ENCODE results near the gene SORBS2. TPM values are rescaled to one million over a fixed set of nuclear protein-coding genes. Genes with fewer than 3 reads are reported as not detected.

The SORBS2 gene
- total RNA-seq, 1 experiment from 2014 or later: 9.7 TPM

- Histone ChIP-seq H3K27ac (ENCODE audit: insufficient read length, low read depth, low read length) (no peak overlapping the region), H2BK15ac (ENCODE audit: low read depth, low read length) (no peak overlapping the region), H3T11ph (ENCODE audit: low read length) (no peak overlapping the region), H2BK20ac (ENCODE audit: low read depth, low read length, poor library complexity, severe bottlenecking) (no peak overlapping the region), H4K5ac (ENCODE audit: insufficient read length, low read depth, low read length) (no peak overlapping the region), H3K9ac (ENCODE audit: extremely low read depth, insufficient read length, low read length) (no peak overlapping the region), H2BK120ac (ENCODE audit: low read depth, low read length, poor library complexity, severe bottlenecking) (no peak overlapping the region), H3K79me1 (ENCODE audit: insufficient read depth, low read depth, low read length, poor library complexity, severe bottlenecking) (no peaks in the 10 kb centered on the region), H3K27me3 (ENCODE audit: insufficient read depth, low read length) (no peaks in the 10 kb centered on the region), H3K4ac (ENCODE audit: low read depth, low read length) (no peak overlapping the region), H3K23me2 (ENCODE audit: insufficient read length, low read depth, low read length, poor library complexity, severe bottlenecking) (no peaks in the 10 kb centered on the region), H4K8ac (replicated peaks; ENCODE audit: insufficient read length, low read depth, low read length) (no peak overlapping the region), H3K79me2 (ENCODE audit: insufficient read depth, low read length) (no peaks in the 10 kb centered on the region), H2AK5ac (ENCODE audit: insufficient read length, low read length) (no peak overlapping the region), H4K91ac (ENCODE audit: insufficient read length, low read depth, low read length) (no peak overlapping the region), H3K9me3 (ENCODE audit: control insufficient read depth, low read depth, low read length) (no peaks in the 10 kb centered on the region), H2BK12ac (ENCODE audit: insufficient read length, low read depth, low read length) (no peak overlapping the region), H2AFZ (ENCODE audit: low read length) (no peak overlapping the region), H3K14ac (ENCODE audit: insufficient read depth, low read length) (no peak overlapping the region), H3K23ac (ENCODE audit: insufficient read length, low read depth, low read length) (no peak overlapping the region), H4K20me1 (ENCODE audit: control insufficient read depth, insufficient read depth, insufficient read length) (no peaks in the 10 kb centered on the region), H3K18ac (ENCODE audit: insufficient read length, low read depth, low read length) (no peak overlapping the region), H3K4me2 (ENCODE audit: insufficient read depth, insufficient read length, low read length) (no peak overlapping the region), H3K56ac (ENCODE audit: insufficient read length, low read depth, low read length) (no peak overlapping the region), H3K4me1 (ENCODE audit: insufficient read depth, low read length) (no peaks in the 10 kb centered on the region; the same call in 1 of the 2 replicates), H2BK5ac (ENCODE audit: insufficient read length, low read length) (no peak overlapping the region)
- no peak for DNase-seq
- no peaks in the 10 kb centered on the region for H3K27me3 Mint-ChIP-seq (ENCODE audit: low read depth)
- WGBS (ENCODE audit: extremely low coverage, insufficient read length, low lambda C conversion rate): no CpG with 5 or more reads among the region's 5 CpGs
- peaks cover 9 to 13% of the 10 kb centered on the region in 2 experiments for H3K4me1 Mint-ChIP-seq
- H3K36me3 Mint-ChIP-seq (ENCODE audit: insufficient read depth in 1 of 3, low read depth in 3 of 3): peaks cover under 1 to 8% (median 5%) of the 10 kb centered on the region in 3 experiments; a peak in 5 of 7 replicates
- no peak overlapping the region; a peak in 2 of 7 replicates for H3K27ac Mint-ChIP-seq
- H3K4me3 Mint-ChIP-seq: no peak overlapping the region
- no peaks in the 10 kb centered on the region for H3K9me3 Mint-ChIP-seq
- no peak for TF ChIP-seq CTCF (conservative IDR thresholded peaks at IDR 0.05)
Observed at GRCh38 chr4:185682236-185682635, 129.8 kb downstream of the SORBS2 start.
